Body of pancreas (tissue), 4 donors: ENCODE measurements around the gene IL1R2. TPM values are rescaled to one million over a fixed set of nuclear protein-coding genes. Genes with fewer than 3 reads are reported as not detected.

ENCODE experiments used
- ATAC-seq: fragments of 150-250 bp; one replicate; pipeline ENCODE4 v1.9.1; 2016
- DNase-seq, 4 donors: peaks; one replicate each; pipeline ENCODE4 v3.0.0-alpha.2; 2019
- H3K27ac ChIP-seq, 4 donors: fragments of 200-600 bp; sonication (generic); 1 replicate in 3 of 4; 2 replicates in 1 of 4; pipeline versions ENCODE4 v1.5.1 to v1.6.1; 2016 to 2019; ENCODE audit warnings: mild to moderate bottlenecking in 1 of 4, mixed read lengths in 1 of 4, moderate library complexity in 1 of 4
- H3K27me3 ChIP-seq, 2 donors: fragments of 200-600 bp; sonication (generic); one replicate each; pipeline ENCODE4 v1.6.0; 2016; ENCODE audit warnings: mild to moderate bottlenecking in 1 of 2
- H3K36me3 ChIP-seq, 2 donors: fragments of 200-600 bp; sonication (generic); replicated peaks in 1 of 2; 2 replicates each; pipeline ENCODE4 v1.5.1; 2016; ENCODE audit warnings: low read depth in 2 of 2; ENCODE audit not compliant: insufficient read depth in 1 of 2
- H3K4me1 ChIP-seq: fragments of 200-600 bp; sonication (generic); one replicate; pipeline ENCODE4 v1.6.0; 2016
- H3K4me3 ChIP-seq, 2 donors: fragments of 200-600 bp; sonication (generic); 1 replicate in 1 of 2; 2 replicates in 1 of 2; pipeline ENCODE4 v1.5.1; 2016 to 2019
- H3K9me3 ChIP-seq, 3 donors: fragments of 200-600 bp; sonication (generic); 1 replicate in 2 of 3; 2 replicates in 1 of 3; pipeline ENCODE4 v1.5.1; 2016
- CTCF ChIP-seq, 7 experiments: fragments of 450-650 bp in 4 of 7; fragments of 200-600 bp in 3 of 7; sonication (generic) in 3 of 7; IDR thresholded peaks; one replicate each; pipeline ENCODE4 v1.5.1; 2016 to 2019; ENCODE audit warnings: antibody characterized with exemption in 7 of 7
- POLR2A ChIP-seq, 3 donors: fragments of 450-650 bp; IDR thresholded peaks; one replicate each; pipeline ENCODE4 v1.6.1; 2016; ENCODE audit warnings: antibody characterized with exemption in 3 of 3, mild to moderate bottlenecking in 2 of 3
- WGBS, 2 donors: methylation state at CpG; one replicate each; pipeline ENCODE4 v1.1.5; 2017; 5-methylcytosine and 5-hydroxymethylcytosine counted together
- intact Hi-C: fragments of 100-400 bp; cut with DNase I; formaldehyde crosslinking; loops from one replicate; pipeline ENCODE4 v1.15.1; 2023
- total RNA-seq, 2 donors: library from RNA; depleted of rRNA; stranded (reverse); fragments of >200 nt; gene quantifications; one replicate each; pipeline ENCODE4 v1.1.0, GENCODE V29; 2016

The IL1R2 gene
- total RNA-seq, 2 donors from 2014 or later: 8.0 TPM; not detected in 1

DNA sequence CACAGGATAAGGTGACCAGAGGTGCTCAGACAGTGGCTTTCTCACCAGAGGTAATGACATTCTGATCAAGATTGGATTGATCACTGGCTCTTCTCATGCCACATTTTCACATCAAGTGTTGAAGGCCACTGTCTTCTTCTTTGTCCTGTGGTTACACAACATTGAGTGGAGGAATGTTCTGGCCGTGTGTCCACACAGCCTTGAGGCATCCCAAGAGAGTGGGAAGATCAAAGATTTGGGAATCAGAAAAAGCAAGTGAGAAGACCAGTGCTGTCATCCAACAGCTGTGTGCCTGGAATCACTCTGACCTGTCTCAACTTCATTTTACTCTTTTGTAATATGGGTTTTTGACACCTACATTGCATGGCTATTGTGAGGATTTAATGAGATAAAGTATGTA lies 67.4 kb downstream of the IL1R2 start:
- WGBS, 2 donors: 61 to 74% methylated on average over 1 of the region's 1 CpG
- intact Hi-C loops: no loop called here
- Histone ChIP-seq H3K4me1 (peaks cover 20% of the 10 kb centered on the region), H3K9me3 (no peaks in the 10 kb centered on the region), H3K4me3 (no peak overlapping the region), H3K36me3 (no peaks in the 10 kb centered on the region), H3K27me3 (no peaks in the 10 kb centered on the region), H3K27ac (no peak overlapping the region)
- no peak for TF ChIP-seq CTCF (IDR thresholded peaks at IDR 0.05)
- no peak for TF ChIP-seq POLR2A (IDR thresholded peaks at IDR 0.05)
- no peak for DNase-seq
- no peak for ATAC-seq

DNA sequence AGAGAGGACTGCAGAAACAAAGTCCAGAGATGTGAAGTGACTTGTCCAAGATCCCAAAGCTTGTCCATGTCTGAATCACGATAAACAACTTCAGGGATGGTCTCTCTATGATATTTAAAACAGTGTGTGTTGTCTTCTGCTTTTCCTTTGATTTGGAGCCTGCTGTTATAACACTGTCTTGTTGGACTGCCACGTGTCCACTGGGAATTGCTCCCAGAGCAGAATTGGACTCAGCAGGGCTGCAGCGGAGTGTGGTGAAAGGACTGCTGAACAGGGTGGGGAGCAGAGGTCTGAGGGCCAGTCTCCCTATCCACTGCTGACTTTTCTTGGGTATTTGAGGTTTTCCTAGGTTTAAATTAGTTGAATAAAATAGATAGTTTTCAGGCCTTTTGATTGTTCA lies 68.3 kb downstream of the IL1R2 start:
- H3K27ac ChIP-seq: no peak overlapping the region
- TF ChIP-seq CTCF (IDR thresholded peaks at IDR 0.05) (no peak), POLR2A (IDR thresholded peaks at IDR 0.05) (no peak)
- WGBS, 2 donors: 72 to 77% methylated on average over 3 of the region's 3 CpGs
- no peaks in the 10 kb centered on the region for H3K27me3 ChIP-seq
- H3K4me3 ChIP-seq: no peak overlapping the region
- no peaks in the 10 kb centered on the region for H3K36me3 ChIP-seq
- intact Hi-C loops: no loop called here
- H3K9me3 ChIP-seq: no peaks in the 10 kb centered on the region
- H3K4me1 ChIP-seq: peaks cover 29% of the 10 kb centered on the region
- ATAC-seq (no peak), DNase-seq (no peak)

DNA sequence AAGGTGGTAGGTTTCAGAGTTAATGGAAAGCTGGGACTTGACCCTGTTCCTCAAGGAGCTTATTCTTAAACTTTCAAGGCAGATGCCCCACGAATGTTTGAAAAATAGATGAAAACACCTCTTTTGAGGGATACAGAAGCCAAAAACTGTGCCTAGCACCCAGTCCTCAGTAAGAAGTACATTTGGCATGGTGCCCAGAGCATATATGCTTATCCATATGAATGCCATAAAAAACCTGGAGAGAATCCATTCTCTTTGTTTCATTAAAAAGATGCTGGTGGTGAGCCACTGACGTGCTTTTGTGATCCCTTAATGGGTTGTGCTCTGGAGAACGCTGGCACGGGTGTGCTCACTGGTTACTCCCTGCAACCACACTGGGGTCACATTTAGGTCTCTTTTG lies 69.0 kb downstream of the IL1R2 start:
- 83 to 85% methylated on average over 4 of the region's 4 CpGs for WGBS, 2 donors
- no peak overlapping the region for H3K27ac ChIP-seq
- no peaks in the 10 kb centered on the region for H3K27me3 ChIP-seq
- intact Hi-C loops: no loop called here
- DNase-seq (no peak), ATAC-seq (no peak)
- TF ChIP-seq POLR2A (IDR thresholded peaks at IDR 0.05) (no peak), CTCF (IDR thresholded peaks at IDR 0.05) (no peak)
- no peaks in the 10 kb centered on the region for H3K36me3 ChIP-seq
- H3K4me1 ChIP-seq: peaks cover 32% of the 10 kb centered on the region
- H3K9me3 ChIP-seq: no peaks in the 10 kb centered on the region
- no peak overlapping the region for H3K4me3 ChIP-seq

DNA sequence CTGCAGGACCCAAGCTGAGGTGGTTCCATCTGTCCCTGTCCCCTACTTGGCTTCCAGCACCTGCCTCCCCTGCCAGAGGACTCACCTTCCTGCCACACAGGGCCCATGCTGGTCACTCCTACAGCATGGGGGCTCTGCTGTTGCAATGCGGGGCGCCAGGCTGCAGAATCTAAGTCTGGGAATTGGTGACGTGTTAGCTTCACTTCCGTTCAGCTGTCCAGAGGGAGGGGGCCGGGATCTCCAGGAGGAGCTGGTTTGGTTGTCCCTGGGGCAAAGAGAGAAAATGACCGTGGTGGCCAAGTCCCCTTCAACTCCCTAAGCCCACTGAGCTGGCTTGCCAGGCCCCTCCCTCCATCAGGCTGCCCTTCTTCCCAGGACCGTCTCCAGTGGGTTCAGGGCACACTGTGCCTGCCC lies 69.5 kb downstream of the IL1R2 start:
- Histone ChIP-seq H3K36me3 (no peaks in the 10 kb centered on the region), H3K27ac (peak overlapping the region in 1 of 4 donors; percentile 12), H3K9me3 (no peaks in the 10 kb centered on the region), H3K4me3 (no peak overlapping the region), H3K27me3 (no peaks in the 10 kb centered on the region), H3K4me1 (peaks cover 32% of the 10 kb centered on the region)
- intact Hi-C loops: no loop called here
- WGBS, 2 donors: 87 to 89% methylated on average over 7 of the region's 7 CpGs
- ATAC-seq (no peak), DNase-seq (no peak)
- TF ChIP-seq CTCF (IDR thresholded peaks at IDR 0.05): no peak
- TF ChIP-seq POLR2A (IDR thresholded peaks at IDR 0.05): no peak

GRCh38 chr2:102061962-102062795 lies 70.4 kb downstream of the IL1R2 start:
- peak in 1 of 4 donors; percentile 58 for DNase-seq
- intact Hi-C loops: no loop called here
- ATAC-seq: peak; percentile 30
- H3K4me1 ChIP-seq: peaks cover 32% of the 10 kb centered on the region
- H3K9me3 ChIP-seq: no peaks in the 10 kb centered on the region
- WGBS, 2 donors: 67 to 79% methylated on average over 8 of the region's 8 CpGs
- peak overlapping the region in 3 of 4 donors; percentile 70 to 87 (median 77) for H3K27ac ChIP-seq
- TF ChIP-seq POLR2A (IDR thresholded peaks at IDR 0.05): no peak
- no peaks in the 10 kb centered on the region for H3K36me3 ChIP-seq
- H3K4me3 ChIP-seq: no peak overlapping the region
- no peaks in the 10 kb centered on the region for H3K27me3 ChIP-seq
